HepG2 (cell line): ENCODE data around the gene COMMD4. TPM values are rescaled to one million over a fixed set of nuclear protein-coding genes. Genes with fewer than 3 reads are reported as not detected.

Experiments used
- ATF7 ChIP-seq, 2 experiments: fragments of 450-650 bp in 1 of 2; sonication (generic) in 1 of 2; formaldehyde crosslinking in 1 of 2; IDR thresholded peaks; 2 replicates each; pipeline versions ENCODE4 v1.4.0 to v1.6.1; 2016 to 2020; ENCODE audit warnings: antibody characterized with exemption in 1 of 2, mild to moderate bottlenecking in 1 of 2, missing genetic modification reagents in 1 of 2
- CREM ChIP-seq, 2 experiments: sonication (generic) in 1 of 2; formaldehyde crosslinking in 1 of 2; IDR thresholded peaks; 2 replicates each; pipeline versions ENCODE4 v1.4.0 to v1.6.1; 2016 to 2020; ENCODE audit warnings: antibody characterized with exemption in 1 of 2, mild to moderate bottlenecking in 1 of 2, missing genetic modification reagents in 1 of 2
- FOSL2 ChIP-seq: sonication (generic); formaldehyde crosslinking; IDR thresholded peaks from 2 replicates; pipeline ENCODE4 v1.4.0; 2020; ENCODE audit warnings: missing genetic modification reagents
- FOXA1 ChIP-seq, 2 experiments: fragments of 450-650 bp in 1 of 2; sonication (generic) in 1 of 2; formaldehyde crosslinking in 1 of 2; IDR thresholded peaks; 2 replicates each; pipeline versions ENCODE4 v1.4.0 to v1.6.1; 2016 to 2020; ENCODE audit warnings: missing genetic modification reagents in 1 of 2
- GPBP1L1 ChIP-seq: sonication (generic); formaldehyde crosslinking; IDR thresholded peaks from 2 replicates; pipeline ENCODE4 v1.5.0; 2020; ENCODE audit warnings: mild to moderate bottlenecking, missing genetic modification reagents
- HMG20B ChIP-seq: conservative IDR thresholded peaks from 2 replicates; pipeline ENCODE4 v1.6.1; 2016; ENCODE audit warnings: missing genetic modification reagents, missing compliant biosample characterization
- IRF1 ChIP-seq: sonication (generic); formaldehyde crosslinking; IDR thresholded peaks from 2 replicates; pipeline ENCODE4 v1.4.0; 2020; ENCODE audit warnings: low read depth, mild to moderate bottlenecking, missing genetic modification reagents
- KLF15 ChIP-seq: sonication (generic); formaldehyde crosslinking; IDR thresholded peaks from 2 replicates; pipeline ENCODE4 v1.8.1; 2023; ENCODE audit warnings: borderline replicate concordance, mild to moderate bottlenecking, inconsistent platforms, missing genetic modification reagents, mixed read lengths
- MLLT10 ChIP-seq: sonication (generic); formaldehyde crosslinking; IDR thresholded peaks from 2 replicates; pipeline ENCODE4 v1.4.0; 2020; ENCODE audit warnings: missing genetic modification reagents
- NFE2 ChIP-seq: sonication (generic); formaldehyde crosslinking; IDR thresholded peaks from 2 replicates; pipeline ENCODE4 v1.4.0; 2020; ENCODE audit warnings: missing genetic modification reagents
- PHF21A ChIP-seq: sonication (generic); formaldehyde crosslinking; IDR thresholded peaks from 2 replicates; pipeline ENCODE4 v1.5.0; 2020; ENCODE audit warnings: mild to moderate bottlenecking, missing genetic modification reagents
- POLR2AphosphoS5 ChIP-seq: IDR thresholded peaks from 2 replicates; pipeline ENCODE4 v1.6.1; 2012; ENCODE audit warnings: low read depth, low read length
- RBFOX2 ChIP-seq: fragments of 200-400 bp; formaldehyde crosslinking; IDR thresholded peaks from 2 replicates; pipeline ENCODE4 v1.6.1; 2017; ENCODE audit warnings: low read depth, mild to moderate bottlenecking, low read length
- TFAP4 ChIP-seq: sonication (generic); IDR thresholded peaks from 2 replicates; pipeline ENCODE4 v1.6.1; 2016; ENCODE audit warnings: low read depth, borderline replicate concordance
- TFDP1 ChIP-seq: IDR thresholded peaks from 2 replicates; pipeline ENCODE4 v1.6.1; 2016; ENCODE audit warnings: missing compliant biosample characterization, missing genetic modification reagents, borderline replicate concordance
- U2AF1 ChIP-seq: fragments of 200-400 bp; formaldehyde crosslinking; optimal IDR thresholded peaks from 2 replicates; pipeline ENCODE3; 2017; ENCODE audit warnings: mild to moderate bottlenecking, low read depth, low read length
- ZBTB1 ChIP-seq: sonication (generic); formaldehyde crosslinking; IDR thresholded peaks from 2 replicates; pipeline ENCODE4 v1.4.0; 2020; ENCODE audit warnings: missing genetic modification reagents, borderline replicate concordance
- ZFP36L1 ChIP-seq: sonication (generic); formaldehyde crosslinking; IDR thresholded peaks from 2 replicates; pipeline ENCODE4 v1.8.0; 2022; ENCODE audit warnings: mild to moderate bottlenecking, missing genetic modification reagents, moderate library complexity
- ZFP90 ChIP-seq: sonication (generic); formaldehyde crosslinking; IDR thresholded peaks from 2 replicates; pipeline ENCODE4 v1.8.0; 2022; ENCODE audit warnings: missing genetic modification reagents, mild to moderate bottlenecking, inconsistent platforms, borderline replicate concordance
- ZNF607 ChIP-seq: sonication (generic); formaldehyde crosslinking; IDR thresholded peaks from 2 replicates; pipeline ENCODE4 v1.5.1; 2020; ENCODE audit warnings: missing genetic modification reagents, mild to moderate bottlenecking, borderline replicate concordance
- ZNF616 ChIP-seq: sonication (generic); formaldehyde crosslinking; IDR thresholded peaks from 2 replicates; pipeline ENCODE4 v1.5.0; 2020; ENCODE audit warnings: low read depth, mild to moderate bottlenecking, missing genetic modification reagents
- ZNF879 ChIP-seq: sonication (generic); formaldehyde crosslinking; IDR thresholded peaks from 2 replicates; pipeline ENCODE4 v1.8.1; 2023; ENCODE audit warnings: missing genetic modification reagents
- ZXDC ChIP-seq: sonication (generic); formaldehyde crosslinking; IDR thresholded peaks from 2 replicates; pipeline ENCODE4 v1.5.0; 2020; ENCODE audit warnings: mild to moderate bottlenecking, missing genetic modification reagents
- polyA plus RNA-seq, 8 experiments: library from polyadenylated mRNA; depleted of rRNA in 3 of 8; stranded (reverse) in 7 of 8; unstranded in 1 of 8; fragments of >200 nt; fragmentation: Illumina TruSeq in 4 of 8; extraction: Trizol in 4 of 8; gene quantifications; 2 replicates each; pipeline versions ENCODE4 v1.2.1 to v1.2.3, GENCODE V29; 2011 to 2016; ENCODE audit warnings: low read depth in 4 of 8, missing spikeins in 1 of 8, mixed read lengths in 1 of 8; ENCODE audit not compliant: insufficient read depth in 1 of 8
- total RNA-seq, 5 experiments: library from RNA; depleted of rRNA; stranded (reverse); fragments of >200 nt; fragmentation: Illumina TruSeq; extraction: Trizol; gene quantifications; 2 replicates each; pipeline ENCODE4 v1.2.3, GENCODE V29; 2016; ENCODE audit warnings: low read depth in 1 of 5

COMMD4 gene
- total and polyA plus RNA-seq, 2 of the 13 experiments (the other 11 are each of a cell fraction or from before 2014, with no cell fraction given), result 45.8 to 89.9 TPM

GRCh38 chr15:75368689-75369239 is 32.9 kb downstream of the COMMD4 start (continued):
- no peak for TF ChIP-seq FOXA1 (IDR thresholded peaks at IDR 0.05)
- peak; percentile 86 for TF ChIP-seq FOXA1 (CRISPR knock-in tag; IDR thresholded peaks at IDR 0.05)
- TF ChIP-seq CREM (IDR thresholded peaks at IDR 0.05), result peak; percentile 53; the same call in 1 of the 2 replicates
- TF ChIP-seq CREM (CRISPR knock-in tag; IDR thresholded peaks at IDR 0.05), result no peak
- no peak for TF ChIP-seq NFE2
- peak; percentile 97 for TF ChIP-seq TFAP4
- TF ChIP-seq ZNF616 (CRISPR knock-in tag), result no peak
- TF ChIP-seq MLLT10 (CRISPR knock-in tag), result no peak
- no peak for TF ChIP-seq ZFP90 (CRISPR knock-in tag)
- no peak for TF ChIP-seq KLF15 (CRISPR knock-in tag)
- 0 out of 2 replicates have a peak, but pooled peaks have one; percentile 22 for TF ChIP-seq ZXDC (CRISPR knock-in tag)
- TF ChIP-seq ATF7 (IDR thresholded peaks at IDR 0.05), result no peak
- TF ChIP-seq ATF7 (CRISPR knock-in tag; IDR thresholded peaks at IDR 0.05), result no peak
- TF ChIP-seq POLR2AphosphoS5, result peak; percentile 83
- TF ChIP-seq ZNF607 (CRISPR knock-in tag), result peak; percentile 4; the same call in 1 of the 2 replicates
- TF ChIP-seq ZBTB1 (CRISPR knock-in tag), result no peak
- no peak for TF ChIP-seq IRF1
- TF ChIP-seq HMG20B (CRISPR knock-in tag), result no peak
- no peak for TF ChIP-seq RBFOX2
- peak; percentile 1; the same call in 1 of the 2 replicates for TF ChIP-seq ZNF879
- TF ChIP-seq GPBP1L1 (CRISPR knock-in tag), result no peak
- peak; percentile 10; the same call in 1 of the 2 replicates for TF ChIP-seq TFDP1 (CRISPR knock-in tag)
- peak; percentile 36 for TF ChIP-seq U2AF1
- TF ChIP-seq FOSL2 (CRISPR knock-in tag), result no peak
- TF ChIP-seq ZFP36L1 (CRISPR knock-in tag), result peak; percentile 61; the same call in 1 of the 2 replicates
- peak; percentile 90; the same call in 1 of the 2 replicates for TF ChIP-seq PHF21A (CRISPR knock-in tag)
